Kasumi-1 (cell line): ENCODE results near the gene KRT1.

ENCODE experiments used
- DNase-seq, 2 experiments: peaks; one replicate each; lab custom pipeline; 2025; lab: John Stamatoyannopoulos, UW

Gene KRT1

DNA sequence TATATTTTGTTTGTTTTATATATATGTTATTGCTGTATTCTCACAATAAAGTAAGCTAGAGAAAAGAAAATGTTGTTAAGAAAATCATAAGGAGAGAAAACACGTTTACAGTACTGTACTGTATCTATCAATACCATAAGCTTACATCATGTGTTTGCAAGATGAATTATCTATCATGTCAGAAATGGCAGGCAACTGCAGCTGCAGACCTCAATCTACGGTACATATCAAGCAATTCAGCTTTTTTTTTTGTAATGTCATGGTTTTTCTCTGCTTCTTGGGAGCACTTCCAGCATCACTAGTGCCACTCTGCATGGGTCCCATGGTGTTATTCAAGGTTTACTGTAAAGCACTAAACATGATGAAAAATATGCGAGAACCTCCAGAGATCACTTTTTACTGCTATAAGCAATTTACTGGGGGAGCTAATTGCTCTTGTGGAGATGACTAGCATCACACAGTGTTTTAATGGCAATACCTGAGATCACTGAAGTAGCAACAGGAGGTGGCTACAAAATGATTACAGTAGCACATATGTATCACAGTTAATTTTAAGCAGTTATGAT, 19.2 kb downstream of the KRT1 start:
- DNase-seq = no peak

GRCh38 chr12:52659951-52660350, 20.3 kb downstream of the KRT1 start:
- no peak for DNase-seq

- no peak for DNase-seq
Observed at GRCh38 chr12:52659395-52659794, 20.8 kb downstream of the KRT1 start.

- no peak for DNase-seq
Observed at GRCh38 chr12:52658196-52658595, 22.0 kb downstream of the KRT1 start.

DNA sequence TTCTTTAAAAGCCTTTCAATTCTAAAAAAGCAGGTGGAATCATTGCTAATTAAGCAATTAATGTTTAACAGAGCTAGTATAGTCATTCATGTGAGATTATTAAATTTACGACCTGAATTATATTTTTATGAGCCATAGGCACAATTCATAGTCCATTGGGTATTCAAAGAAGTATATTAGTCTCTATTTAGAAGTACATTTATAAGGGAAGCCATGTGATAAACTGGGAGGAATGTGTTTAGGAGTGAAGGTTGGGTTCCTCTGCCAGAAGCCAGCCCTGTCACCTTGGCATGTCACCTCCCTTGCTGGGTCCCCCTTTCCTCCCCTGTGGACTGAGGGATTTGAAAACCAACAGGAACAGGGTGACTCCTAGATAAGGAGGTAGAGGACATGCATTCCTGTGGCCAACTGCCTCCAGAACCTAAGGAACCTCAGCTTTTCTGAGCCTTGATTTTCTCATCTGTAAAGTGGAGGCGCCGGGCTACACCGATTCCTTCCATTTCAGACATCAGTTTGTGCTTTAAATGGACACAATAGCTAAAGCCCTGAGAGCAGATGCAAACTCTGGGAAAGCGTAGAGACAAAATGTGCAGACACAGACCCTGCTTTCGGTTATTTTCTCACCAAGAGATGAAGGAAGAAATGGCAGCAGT, 22.8 kb downstream of the KRT1 start:
- DNase-seq = no peak

GRCh38 chr12:52656616-52657015, 23.6 kb downstream of the KRT1 start:
- DNase-seq = no peak

DNA sequence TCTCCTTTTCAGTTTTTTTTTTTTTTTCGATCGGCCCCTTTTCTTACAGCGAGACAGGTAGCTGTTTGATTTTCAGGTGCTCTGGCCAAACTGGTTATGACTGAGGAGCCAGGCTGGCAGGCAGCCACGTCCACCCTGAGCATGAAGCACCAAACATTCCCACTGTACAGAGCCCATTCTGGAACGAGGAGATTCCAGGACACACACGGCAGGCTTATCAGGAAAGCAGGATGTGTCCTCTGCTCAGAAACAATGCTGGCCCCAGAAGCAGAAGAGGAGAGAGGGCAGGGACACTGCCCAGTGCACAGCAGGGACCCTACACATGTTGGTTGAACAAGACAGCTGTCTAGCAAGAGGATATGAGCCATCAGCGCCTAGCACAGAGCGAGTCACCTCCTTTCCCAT, 24.5 kb downstream of the KRT1 start:
- no peak for DNase-seq

DNA sequence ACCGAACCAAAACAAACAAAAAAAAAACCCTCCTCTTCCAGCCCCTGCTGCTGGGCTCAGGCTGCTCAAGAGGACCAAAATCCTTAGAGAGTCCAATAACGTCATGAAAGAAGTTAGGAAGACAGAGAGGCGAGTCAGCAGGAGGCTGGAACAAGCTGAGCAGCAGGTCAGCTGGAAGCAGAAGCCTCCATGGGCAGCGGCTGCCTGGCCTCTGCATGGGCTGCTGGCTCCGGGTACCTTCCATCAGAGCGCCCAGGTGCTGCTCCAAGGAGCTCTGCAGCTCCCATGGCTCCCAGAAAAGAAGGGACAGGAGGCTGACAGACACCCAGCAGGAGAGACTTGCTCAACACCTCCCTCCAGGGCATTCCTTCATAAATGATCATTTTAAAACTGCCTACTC, 25.0 kb downstream of the KRT1 start:
- DNase-seq = no peak

GRCh38 chr12:52651726-52652261, 28.4 kb downstream of the KRT1 start, which contains the start of gene KRT2:
Gene KRT2, minus strand, starts transcription at chr12:52652211. Its CDS starts 69 bp downstream, at chr12:52652142.
- DNase-seq = no peak

DNA sequence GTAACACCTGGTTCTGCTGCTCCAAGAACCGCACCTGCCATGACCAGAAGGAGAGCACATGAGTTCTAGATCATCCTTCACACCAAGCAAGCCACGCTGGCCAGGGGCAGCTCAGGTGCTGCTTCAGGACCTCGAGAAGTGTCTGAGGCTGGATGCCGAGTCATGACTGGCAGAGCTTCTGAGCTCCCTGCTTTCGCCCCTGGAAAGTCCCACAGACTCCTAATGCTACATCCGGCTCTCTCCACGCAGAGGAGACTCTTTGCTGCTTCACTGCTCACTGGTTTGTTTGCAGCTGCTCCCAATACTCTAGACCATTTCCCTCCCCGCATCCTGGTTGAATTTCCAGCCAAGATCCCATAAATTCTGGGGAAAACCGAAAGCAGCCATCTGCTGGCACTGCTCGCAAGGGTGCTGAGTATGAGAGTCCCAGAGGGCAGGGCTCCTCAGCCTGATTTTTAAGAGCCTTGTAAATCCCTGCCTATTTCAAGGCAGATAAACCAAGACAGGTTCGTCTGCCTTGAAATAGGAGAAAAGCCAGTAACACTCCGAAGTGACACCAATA, 29.6 kb downstream of the KRT1 start:
- DNase-seq = no peak

GRCh38 chr12:52649066-52649465, 31.1 kb downstream of the KRT1 start:
- no peak for DNase-seq

DNA sequence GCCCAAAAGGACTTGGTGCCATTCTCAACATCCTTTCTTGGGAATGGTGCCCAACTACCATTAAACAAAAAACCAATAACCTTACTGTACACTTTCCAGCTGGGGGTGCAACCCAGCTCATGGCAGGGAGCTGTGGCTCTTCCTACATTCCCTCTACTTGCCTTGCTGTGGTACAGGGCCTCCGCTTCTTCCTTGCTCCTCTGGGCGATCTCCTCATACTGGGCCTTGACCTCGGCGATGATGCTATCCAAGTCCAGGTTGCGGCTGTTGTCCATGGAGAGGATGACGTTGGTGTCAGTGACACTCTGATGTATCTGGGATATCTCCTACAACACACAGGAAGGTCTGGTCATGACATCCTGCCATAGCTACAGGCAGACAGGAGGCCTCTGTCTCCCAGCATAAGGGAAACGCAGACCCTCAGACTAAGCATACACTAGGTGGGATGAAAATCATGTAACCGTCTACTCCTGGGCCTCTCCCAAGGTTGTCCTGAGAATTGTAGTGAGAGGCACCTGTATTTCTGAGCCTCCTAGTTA, 32.1 kb downstream of the KRT1 start:
- no peak for DNase-seq

DNA sequence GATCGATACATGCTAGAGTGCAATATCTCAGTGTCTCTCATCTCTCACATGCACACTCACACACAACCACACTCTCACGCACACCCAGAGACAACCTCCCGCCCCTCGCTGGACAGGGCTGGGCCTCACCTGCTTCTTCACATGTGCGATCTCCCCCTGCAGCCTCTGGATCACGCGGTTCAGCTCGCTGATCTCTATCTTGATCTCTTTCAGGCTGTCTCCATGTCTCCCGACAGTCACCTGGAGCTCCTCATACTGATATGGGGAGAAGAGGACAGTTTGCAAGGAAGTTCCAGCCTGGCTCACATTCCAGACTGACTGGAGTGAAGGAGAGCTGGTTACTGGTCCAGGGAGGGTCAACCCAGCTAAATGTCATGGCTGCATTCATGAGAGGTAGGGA, 32.6 kb downstream of the KRT1 start:
- DNase-seq = no peak

DNA sequence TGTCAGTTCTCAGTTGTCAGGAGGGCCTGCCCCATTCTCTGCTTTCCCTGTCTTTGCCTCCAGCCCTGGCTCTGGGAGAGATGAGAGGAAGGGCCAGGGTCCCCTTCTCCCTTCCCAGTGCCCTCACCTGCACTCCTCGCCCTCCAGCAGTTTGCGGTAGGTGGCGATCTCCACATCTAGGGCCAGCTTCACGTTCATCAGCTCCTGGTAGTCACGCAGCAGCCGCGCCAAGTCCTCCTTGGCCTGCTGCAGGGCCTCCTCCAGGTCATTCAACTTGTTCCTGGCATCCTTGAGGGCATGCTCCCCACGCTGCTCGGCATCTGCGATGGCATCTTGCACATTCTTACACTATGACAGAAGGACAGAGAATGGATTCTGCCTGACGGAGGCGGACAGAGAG, 33.6 kb downstream of the KRT1 start:
- no peak for DNase-seq

- no peak for DNase-seq
Observed at GRCh38 chr12:52645982-52646381, 34.2 kb downstream of the KRT1 start.

DNA sequence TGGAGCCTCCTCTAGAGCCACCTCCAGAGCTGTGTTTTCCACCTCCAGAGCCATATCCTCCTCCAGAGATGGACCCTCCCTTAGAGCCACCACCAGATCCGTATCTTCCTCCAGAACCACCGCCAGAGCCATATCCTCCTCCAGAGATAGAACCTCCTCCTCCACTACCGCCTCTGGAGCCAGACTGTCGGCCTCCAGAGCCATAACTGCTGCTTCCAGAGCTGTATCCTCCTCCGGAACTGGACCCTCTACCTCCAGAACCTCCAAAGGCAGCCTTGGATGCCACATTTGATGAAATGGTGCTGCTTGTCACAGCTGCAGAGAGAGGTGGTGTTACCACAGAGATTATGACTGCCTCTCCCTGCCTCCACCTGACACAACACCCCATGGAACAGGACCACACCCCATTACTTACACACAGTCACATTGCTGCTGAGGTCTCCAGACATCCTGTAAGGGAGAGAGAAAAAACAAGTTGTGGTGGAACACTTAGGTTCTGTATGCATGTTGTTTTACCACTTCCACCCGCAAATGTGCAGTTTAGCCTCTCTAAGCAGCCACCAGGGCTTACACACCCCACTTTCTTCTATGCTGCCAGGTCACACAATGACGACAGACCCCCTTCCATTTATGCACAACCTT, 35.0 kb downstream of the KRT1 start:
- DNase-seq = no peak

- DNase-seq = no peak
Observed at GRCh38 chr12:52644078-52644415, 36.2 kb downstream of the KRT1 start.

- DNase-seq = no peak
Observed at GRCh38 chr12:52643233-52644077, 36.8 kb downstream of the KRT1 start.

GRCh38 chr12:52641468-52641867, 38.7 kb downstream of the KRT1 start:
- DNase-seq = no peak

DNA sequence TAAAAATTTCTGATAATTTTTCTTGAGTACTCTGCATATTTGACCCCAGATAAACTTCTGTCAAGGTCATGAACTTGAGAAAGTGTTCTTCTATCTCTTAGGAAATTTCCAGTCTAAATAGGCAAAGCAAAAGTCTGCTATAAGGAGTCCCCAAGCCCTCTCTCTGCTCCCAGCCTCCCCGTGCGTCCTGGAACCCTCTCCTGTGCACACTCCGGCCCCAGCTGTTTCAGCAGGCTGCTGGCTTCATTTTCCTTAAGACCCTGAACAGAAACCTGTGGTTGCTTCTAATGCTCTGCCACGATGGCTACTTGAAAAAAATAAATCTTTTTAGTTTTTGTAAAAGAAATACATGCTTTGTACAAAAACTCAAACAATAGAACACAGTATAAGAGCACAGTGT, 42.9 kb downstream of the KRT1 start:
- DNase-seq = no peak

DNA sequence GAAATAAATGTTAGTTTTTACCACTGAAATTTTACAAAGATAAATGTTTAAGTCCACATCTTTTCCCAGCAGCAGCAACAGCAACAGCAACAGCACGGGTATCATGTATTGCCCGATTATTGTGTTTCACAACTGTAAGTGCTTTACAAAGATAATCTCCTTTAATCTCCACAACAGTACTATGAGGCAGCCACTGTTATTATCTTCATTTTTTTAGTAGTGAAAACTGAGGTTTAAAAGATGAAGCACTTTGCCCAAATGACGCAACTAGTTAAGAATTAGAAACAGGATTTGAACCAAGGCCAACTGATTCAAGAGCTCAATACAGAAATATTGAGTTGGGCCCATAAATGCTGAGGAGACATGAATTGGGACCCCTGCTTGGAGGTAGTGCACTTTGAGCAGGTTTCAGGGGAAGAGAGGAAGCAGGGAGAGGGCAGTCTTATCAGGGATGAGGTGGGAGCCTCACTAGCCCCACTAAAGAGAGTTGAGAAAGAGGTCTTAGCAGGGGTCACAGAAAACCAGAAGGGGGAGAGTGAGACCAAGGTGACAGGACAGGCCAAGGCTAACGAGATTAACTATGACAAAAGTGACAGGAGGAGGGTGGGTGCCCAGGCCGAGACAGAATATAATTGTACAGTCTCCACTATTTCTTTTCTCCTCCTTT, 43.5 kb downstream of the KRT1 start:
- no peak for DNase-seq
